GM10248 (cell line): Measurements from ENCODE around the gene CCDC70.

Source experiments
- CTCF ChIA-PET: fragments of 300-600 bp; sonication (Branson Sonifier 250); formaldehyde crosslinking; extraction: SDS; loops from one replicate; lab custom pipeline; 2021; ENCODE audit warnings: antibody characterized with exemption; lab: Yijun Ruan, JAX
- POLR2A ChIA-PET: fragments of 350-650 bp; sonication (Branson Sonifier 250); formaldehyde crosslinking; extraction: SDS; loops from one replicate; lab custom pipeline; 2020; ENCODE audit warnings: antibody characterized with exemption; lab: Yijun Ruan, JAX
- DNase-seq: peaks from one replicate; pipeline ENCODE4 v3.0.0; 2012; ENCODE audit errors: extremely low spot score
- CTCF ChIP-seq: IDR thresholded peaks from 2 replicates; pipeline ENCODE4 v1.5.1; 2012; ENCODE audit warnings: mild to moderate bottlenecking, low read depth; ENCODE audit errors: extremely low read depth, missing control alignments, control extremely low read depth

The CCDC70 gene

GRCh38 chr13:51834581-51835171 lies 27.1 kb upstream of the CCDC70 start:
- ChIA-PET CTCF (interaction anchor here (0.6 to 4.9 kb wide), 4 partner anchors 12 to 710 kb away, joined by 3 to 23 read pairs (median 15); partner anchors contain the start of gene TMEM272), POLR2A (no interaction called here)
- DNase-seq: no peak
- TF ChIP-seq CTCF: no peak

GRCh38 chr13:51837016-51837415 lies 24.8 kb upstream of the CCDC70 start:
- ChIA-PET CTCF (interaction anchor here (1.4 to 4.9 kb wide), 4 partner anchors 9 to 22 kb away, joined by 3 to 23 read pairs (median 17); partner anchors contain the start of gene TMEM272), POLR2A (no interaction called here)
- no peak for TF ChIP-seq CTCF
- no peak for DNase-seq

- POLR2A ChIA-PET: no interaction called here
- no peak for TF ChIP-seq CTCF
- CTCF ChIA-PET: interaction anchor here (1.1 to 4.9 kb wide), 6 partner anchors 8 to 713 kb away, joined by 3 to 23 read pairs (median 9); partner anchors contain the start of gene TMEM272
- no peak for DNase-seq
These were observed 23.4 kb upstream of the CCDC70 start for GRCh38 chr13:51838240-51838846.

GRCh38 chr13:51839711-51840540 lies 21.8 kb upstream of the CCDC70 start:
- TF ChIP-seq CTCF: no peak
- DNase-seq: no peak
- ChIA-PET CTCF (interaction anchor here (2.9 kb wide), 1 partner anchor 10 kb away, joined by 14 read pairs; no protein-coding TSS in a partner anchor), POLR2A (no interaction called here)

GRCh38 chr13:51840917-51841316 lies 20.9 kb upstream of the CCDC70 start:
- CTCF ChIA-PET: interaction anchor here (1.1 kb wide), 1 partner anchor 9 kb away, joined by 3 read pairs; no protein-coding TSS in a partner anchor
- TF ChIP-seq CTCF: no peak
- DNase-seq: no peak
- POLR2A ChIA-PET: no interaction called here

GRCh38 chr13:51841732-51842131 lies 20.0 kb upstream of the CCDC70 start:
- DNase-seq: no peak
- CTCF ChIA-PET: interaction anchor here (1.1 to 1.2 kb wide), 2 partner anchors 8 to 16 kb away, joined by 3 read pairs; no protein-coding TSS in a partner anchor
- no peak for TF ChIP-seq CTCF
- POLR2A ChIA-PET: no interaction called here
